HG02642 (cell line): ENCODE results near the gene ERC2.

Source experiments
- ATAC-seq: cut with Tn5 transposase; IDR thresholded peaks from one replicate; pipeline ENCODE4 v1.9.1; 2021; ENCODE audit warnings: mild to moderate bottlenecking; ENCODE audit not compliant: unreplicated experiment, poor library complexity

Gene ERC2

DNA sequence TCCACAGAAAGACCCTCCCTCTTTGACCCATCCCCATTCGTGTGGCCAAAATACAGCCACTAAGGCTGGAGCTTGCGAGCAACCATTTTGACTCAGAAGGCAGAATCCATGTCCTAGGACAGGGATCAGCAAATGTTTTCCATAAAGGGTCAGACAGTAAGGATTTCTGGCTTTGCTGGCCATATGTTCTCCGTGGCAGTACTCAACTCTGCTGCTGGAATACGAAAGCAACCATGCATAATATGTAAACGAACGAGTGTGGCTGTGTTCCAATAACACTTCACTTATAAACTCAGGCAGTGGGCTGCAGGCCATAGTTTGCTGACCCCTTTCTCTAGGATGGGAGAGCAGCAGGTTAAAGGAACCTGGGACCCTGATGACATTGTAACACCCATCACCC is 903.5 kb downstream of the ERC2 start:
- no peak for ATAC-seq

DNA sequence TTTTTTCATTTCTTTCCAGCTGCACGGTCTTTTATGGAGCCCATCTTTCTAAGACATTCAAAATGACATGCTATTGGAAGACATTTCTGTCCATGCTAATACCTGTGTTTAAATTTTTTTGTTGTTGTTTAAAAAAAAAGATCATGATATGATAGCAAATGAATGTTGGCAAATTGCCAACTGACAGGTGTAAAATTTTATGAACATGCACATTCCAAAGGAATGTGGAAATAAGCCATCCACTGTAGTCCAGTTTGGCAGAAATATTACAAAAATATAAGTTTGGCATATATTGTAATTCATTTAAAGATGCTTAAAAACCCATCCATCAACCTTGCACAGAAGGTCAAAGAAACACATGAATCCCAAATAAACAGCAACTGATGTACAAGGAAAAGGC is 905.6 kb downstream of the ERC2 start:
- no peak for ATAC-seq

DNA sequence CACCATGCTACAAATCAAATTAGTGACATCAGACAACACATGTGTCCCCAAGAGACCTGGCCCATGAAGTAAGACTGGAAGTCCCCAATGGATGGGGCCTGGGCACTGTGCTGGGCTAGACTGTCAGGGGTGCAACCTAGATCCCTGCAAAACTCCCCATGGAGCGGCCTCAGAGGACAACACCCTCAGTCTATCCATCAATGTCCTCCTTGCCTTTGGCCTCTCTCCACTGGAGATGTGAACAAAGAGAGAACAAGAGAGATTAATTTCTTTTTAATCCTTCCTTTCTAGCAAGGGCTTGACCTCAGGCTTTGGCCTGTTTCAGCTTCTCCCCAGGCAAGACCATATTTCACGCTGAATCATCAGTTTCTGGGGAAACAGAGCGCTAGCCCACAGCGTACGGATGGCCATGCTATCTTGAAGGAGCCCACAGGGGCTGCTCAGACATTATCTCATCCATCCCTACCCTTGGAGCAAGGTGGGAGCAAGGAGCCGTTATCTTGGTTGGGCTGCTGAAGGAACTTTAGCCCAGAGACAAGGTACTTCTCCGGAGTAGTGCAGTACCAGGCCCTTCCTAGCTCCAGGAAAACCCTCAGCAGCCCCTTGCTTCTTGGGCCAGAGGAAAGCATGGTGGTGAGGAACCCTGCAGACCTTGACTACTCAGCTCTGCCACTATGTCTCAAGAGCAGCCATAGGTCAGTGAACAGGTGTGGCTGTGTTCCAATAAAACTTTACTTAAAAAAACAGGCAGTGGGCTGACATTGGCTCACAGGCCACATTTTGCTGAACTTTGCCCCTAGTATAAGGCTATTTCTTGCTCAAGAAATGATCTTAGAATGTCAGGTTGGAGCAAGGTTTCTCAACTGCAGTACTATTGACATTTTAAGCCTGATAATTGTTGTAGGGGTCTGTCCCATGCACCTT is 908.5 kb downstream of the ERC2 start:
- ATAC-seq: no peak

DNA sequence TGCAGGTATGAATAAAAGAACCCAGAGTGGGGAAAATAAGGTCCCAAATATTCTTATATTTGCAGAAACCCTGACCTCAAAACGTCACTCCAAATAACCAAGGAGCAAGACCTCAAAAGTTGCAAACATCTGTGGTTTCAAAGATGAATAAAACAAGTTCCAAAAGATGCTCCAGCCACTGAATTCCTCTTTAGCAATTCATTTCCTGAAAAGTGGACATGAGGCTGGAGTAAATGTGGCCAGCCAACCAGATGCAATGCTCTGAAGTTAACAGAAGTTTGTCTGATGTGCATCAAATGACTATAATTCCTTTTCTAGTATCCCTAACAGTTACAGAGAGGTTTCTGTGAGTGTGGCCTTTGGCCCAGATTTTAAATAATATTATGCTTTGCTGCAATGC is 910.0 kb downstream of the ERC2 start:
- ATAC-seq: no peak

DNA sequence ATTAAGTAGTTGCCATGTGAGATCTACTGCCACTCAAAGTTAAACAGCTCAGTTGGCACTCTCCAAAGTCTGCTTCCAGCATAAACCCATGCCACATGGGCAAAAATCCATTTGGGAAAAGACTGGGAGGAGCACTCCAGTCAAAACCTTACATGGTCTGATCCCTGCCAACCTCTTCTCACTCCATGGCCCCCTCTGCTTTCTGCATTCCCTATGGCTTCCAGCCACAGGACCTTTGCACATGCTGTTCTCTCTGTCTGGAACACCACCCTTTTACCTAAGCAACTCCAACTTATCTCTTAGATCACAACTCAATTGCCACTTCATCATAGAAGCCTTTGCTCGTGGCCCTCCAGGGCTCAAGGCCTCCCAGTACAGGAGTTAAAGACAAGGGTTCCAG is 910.7 kb downstream of the ERC2 start:
- no peak for ATAC-seq

DNA sequence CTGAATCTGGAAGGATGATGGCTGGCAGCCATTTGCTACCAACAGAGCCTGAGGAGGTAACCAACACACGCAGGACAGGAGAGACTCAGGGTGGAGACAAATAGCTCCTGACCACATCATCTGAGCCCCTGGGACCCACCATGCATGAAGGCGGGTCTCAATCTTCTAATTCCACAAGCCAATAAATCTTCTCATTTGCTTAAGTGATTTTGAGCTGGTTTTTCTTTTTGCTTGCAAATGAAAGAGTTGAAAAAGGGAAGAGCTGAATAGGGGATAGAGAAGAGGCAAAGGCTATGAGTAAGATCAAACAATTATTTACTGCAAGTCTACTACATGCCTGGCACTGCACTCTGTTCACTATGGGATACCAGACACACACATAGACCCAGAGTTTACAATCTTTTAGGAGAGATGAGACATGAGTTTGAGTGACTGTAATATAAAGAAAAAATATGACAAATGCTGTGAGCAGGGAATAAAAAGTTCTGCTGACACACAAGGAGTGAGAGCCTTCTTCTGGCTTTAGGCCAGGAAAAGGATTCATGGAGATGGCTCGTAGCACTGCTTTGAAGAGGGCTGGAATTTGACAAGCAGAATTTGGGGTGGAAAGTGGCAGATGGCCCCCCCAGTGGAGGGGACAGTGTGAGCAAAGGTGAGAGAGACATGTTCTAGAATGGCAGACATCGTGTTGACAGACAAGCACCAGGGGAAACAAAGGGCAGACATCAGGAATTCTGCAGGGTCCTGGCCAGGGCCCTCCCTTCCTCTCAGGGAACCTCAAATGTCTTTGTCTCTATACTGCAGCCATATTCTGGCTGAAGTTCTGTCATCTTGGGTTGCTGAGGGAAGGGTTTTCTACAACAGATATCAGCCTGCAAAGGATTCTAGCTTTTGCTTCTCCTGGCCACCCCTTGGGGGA is 911.4 kb downstream of the ERC2 start:
- no peak for ATAC-seq

DNA sequence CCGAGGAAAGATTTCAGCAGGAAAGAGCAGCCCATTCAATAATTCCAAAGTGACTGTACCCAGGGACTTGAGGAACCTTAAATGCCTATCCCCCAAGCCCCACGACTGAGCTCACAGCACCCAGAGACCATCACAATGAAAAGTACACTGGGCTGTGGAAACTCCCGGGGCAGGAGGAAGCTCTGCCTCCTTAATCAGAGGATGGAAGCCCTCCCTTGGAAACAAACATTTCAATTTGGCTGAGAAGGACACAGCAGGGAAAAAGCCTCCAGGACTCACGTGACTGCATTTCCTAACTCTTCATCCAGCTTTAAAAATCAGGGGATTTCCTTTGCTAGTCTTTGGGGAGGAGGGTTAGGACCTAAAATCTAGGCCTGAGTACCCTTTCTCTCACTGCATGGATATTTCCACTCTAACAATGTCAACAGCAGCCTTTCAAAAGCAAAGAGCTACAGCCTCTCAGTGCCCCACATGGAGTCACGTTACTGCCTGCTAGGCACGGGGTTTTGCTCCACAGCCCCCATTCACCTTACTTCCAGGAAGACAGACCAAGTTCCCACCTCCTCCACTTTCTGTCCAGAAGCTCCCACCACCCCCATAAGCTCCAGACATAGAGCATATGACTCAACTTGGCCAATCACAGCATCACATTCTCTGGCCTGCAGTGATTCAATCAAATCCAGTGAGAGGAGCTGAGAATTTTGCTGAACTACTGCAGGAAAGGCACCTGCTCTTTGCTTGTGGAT is 912.2 kb downstream of the ERC2 start:
- no peak for ATAC-seq

DNA sequence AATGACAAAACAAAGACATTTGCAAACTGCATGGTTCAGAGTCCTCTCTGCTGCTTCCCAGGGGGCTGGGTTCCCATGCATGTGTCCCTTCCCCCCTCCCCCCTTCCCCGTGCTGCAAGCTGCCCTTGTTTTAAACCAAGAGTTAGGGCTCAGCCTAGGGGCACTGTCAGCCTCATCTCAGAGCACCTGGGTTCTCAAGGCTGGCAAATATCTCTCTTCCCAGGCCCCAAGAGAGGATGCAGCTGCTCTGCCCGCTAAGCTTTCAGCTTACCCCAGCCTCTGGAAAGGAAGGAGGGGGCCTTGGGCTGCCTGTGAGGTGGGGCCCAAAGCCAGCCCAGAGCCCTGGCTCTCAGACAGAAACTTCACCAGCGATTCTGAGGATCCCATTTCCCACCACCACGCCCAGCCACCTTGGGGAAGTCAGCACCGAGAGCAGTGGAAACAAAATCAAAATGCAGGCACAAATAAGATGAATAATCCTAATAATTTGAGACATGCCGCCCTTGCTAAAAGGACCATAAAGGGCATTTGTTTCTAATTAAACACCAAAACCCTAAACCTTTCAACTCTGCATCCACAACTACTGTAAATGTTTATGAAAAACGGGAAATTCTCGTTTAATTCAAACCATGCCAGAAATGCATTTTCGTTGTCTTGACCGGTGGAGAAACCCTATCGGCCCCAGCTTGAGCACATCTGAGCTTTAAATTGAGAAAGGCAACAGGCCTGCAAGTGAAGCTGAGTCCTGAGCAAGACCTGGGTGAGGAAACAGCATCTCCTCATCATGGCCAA is 913.4 kb downstream of the ERC2 start:
- ATAC-seq: no peak

DNA sequence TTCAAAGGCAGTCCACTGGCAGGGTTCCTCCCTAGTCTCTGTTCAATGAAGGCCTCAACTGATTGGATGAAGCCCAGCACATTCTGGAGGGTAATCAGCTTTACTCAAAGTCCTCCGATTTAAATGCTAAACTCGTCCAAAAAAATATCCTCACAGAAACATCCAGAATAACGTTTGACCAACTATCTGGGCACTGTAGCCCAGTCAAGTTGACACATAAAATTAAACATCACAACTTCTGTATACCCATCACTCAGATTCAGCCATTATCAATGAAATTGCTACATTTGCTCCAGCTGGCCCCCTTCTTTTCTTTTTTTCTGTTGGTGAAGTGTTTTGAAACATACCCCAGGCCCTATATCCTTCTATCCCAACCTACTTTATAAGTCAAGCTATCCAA is 916.6 kb downstream of the ERC2 start:
- no peak for ATAC-seq

DNA sequence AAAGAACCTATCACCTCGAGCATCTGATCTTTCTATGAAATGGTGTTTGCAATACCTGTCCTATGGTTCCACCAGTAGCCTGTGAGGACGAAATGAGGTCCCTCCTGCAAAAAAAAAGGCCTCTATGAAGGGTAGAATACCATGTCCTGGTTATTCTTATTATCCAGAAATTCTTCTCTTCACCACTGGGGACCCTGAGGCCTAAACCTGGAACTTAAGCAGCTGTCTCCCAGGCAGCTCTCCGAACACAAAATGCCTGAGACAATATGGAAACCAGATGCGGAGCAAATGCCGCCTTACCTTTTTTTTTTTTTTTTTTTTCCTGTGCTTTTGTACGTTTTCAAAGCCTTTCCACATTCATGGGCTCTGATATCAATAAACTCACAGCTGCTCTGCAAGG is 919.1 kb downstream of the ERC2 start:
- no peak for ATAC-seq

DNA sequence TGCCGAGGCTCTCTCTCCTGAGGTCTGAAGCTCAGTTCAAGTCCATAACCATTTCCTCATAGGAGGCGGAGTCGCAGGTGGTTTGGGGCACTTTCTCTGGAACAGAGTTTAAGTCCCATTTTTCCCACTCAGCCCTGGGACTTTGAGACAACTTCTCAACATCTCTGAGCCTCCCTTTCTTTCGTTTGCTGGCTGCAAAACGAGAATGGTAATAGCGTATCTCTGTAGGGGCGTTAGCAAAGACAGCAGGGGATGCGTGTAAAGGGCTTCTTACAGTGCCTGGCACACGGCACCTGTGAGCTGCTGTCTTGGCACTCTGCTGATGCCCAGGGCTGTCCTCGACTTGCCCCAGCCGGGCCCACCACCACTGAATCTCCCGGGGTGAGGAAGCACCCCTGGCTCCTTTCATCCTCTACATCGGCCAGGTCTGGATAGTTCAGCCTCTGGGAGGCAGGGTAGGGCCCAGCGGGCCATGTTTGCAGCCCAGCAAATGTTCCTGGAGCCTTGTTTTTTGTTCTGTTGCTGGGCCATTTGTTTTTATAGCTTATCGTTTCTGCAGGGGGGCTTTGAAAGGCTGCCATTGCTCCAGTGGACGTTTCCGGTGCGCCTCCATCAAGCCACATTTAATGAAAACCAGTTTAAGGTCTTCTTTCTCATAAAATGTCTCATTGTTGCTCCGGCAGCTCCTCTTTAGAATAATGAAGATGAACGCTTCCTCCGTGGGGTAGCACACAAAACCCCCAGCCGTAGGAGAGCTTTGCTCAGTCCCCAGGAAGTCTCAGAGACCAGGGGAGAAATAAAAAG is 921.2 kb downstream of the ERC2 start:
- no peak for ATAC-seq

DNA sequence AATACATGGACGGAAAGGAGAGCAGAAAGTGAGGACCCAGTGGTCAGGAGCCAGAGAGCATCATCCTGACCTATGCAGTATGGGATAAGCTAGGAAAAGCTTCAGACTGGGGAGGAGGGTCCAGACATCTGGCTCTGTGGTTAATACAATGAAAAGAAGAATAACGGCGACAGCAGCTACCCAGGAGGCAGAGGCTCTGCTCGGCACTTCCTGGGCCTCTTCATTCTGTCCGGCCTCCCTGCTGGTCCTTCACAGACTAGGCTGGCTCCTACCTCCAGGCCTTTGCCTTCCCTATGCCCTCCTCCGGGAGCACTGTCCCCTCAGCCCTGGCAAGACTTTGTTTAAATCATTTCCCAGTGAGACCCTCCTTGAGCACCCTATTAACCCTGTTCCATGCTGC is 922.3 kb downstream of the ERC2 start:
- no peak for ATAC-seq

DNA sequence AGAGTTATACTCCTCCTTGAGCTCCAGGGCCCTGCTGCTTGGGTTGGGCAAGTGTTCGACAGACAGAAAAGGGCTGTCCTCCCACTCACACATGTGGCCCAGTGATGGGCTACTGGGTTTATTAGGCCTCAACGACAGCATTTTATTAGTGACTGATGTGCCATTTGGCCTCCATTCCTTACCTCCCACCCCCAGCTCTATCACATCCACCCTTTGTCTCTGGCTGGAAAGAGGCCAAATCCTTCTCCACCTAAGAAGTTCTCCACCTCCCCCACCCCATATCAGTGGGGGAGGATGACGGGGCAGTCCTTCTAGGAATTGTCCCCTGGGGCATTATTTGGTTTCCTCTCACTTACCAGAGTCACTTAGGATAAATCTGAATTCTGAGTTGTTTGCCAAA is 924.0 kb downstream of the ERC2 start:
- ATAC-seq: no peak

DNA sequence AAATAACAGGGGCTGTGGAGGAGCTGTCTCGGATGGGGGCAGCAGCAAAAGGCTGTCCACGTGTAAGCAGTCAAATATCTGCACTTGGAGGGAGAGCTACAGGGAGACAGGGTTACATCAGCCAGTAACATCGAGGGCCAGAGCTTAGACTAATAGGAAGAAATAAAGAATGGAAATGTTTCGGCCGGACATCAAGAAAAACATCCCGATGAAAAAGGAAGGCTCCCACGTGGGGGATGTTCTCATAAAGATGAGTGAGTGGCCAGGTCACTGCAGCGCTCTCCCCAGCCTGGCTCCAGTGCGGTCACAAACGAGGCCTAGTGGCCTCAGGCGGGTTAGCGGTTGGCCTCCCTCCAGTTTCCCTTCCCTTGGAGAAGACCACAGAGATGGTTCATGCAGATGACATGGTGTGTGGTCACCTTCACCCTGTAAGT is 925.1 kb downstream of the ERC2 start:
- ATAC-seq: no peak

DNA sequence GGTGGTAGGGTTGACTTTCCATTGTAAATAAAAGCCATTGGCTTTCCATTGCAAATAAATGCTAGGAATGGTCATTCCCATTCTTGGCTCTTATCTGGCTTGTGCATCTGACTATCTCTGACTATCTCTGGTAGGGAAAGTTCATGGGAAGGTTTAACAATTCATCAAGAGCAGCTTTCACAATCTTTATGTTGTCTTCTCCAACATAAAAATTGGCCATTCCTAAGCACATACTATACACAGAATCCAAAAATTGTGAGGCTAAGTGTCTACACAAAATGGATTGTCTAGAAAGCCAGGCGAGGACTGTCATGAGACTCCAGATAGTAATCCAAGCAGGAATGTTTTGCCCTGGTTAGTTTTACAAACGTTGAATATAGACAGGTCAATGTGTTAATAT is 926.8 kb downstream of the ERC2 start:
- no peak for ATAC-seq

DNA sequence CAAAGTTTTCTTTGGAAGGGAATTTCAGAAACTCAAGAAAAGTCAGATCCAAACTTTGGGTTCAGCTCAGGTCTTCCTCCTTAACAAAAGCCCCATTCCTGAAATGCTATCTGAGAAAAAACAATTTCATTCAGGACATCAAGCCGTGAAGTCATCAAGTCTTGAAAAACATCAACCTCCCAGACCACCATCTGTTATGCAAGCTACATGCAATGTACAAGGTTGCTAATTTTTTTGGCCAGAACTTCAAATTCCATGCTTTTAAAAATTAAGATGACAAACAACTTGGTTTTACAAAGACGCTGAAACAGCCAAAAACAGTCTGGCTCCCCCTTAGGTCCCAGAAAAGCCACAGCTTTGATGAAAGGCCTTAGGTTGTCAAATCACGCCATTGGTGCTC is 927.3 kb downstream of the ERC2 start:
- ATAC-seq: no peak

DNA sequence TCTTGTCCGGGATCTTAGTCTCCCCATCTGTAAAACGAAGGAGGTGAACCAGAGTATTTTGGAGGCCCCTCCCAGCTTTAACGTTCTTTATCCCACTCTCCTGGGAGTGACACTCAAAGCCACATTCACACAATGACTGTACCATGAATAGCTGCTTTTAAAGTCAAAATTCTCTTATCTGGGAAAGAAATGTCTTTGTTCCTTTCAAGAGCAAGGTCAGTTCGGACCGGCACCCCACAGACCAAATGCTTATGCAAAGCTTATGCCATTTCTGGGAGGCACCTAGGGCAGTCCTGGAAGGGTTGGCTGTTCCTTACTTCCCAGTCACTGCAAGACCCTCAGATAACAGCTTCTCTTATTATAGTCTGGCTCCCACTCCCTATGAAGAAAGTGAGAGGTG is 927.7 kb downstream of the ERC2 start:
- no peak for ATAC-seq

DNA sequence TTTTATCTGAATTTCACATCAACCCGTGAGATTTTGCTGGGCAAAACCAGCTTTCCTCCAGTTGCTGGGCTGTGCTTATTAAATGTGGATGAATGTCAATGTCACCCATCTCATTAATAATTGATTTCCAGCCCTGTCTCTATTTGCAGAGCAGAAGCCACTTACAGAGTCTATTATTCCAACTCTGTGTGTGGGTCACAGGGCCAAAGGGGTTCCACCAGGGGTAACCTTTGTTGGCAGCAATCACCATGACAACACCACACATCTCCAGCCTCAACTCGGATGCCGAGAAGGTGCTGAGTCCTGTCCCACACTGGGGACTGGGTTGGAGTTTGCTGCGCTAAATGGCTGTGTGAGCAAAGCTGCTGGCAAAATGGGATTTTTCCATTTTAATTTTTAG is 930.1 kb downstream of the ERC2 start:
- ATAC-seq: no peak

DNA sequence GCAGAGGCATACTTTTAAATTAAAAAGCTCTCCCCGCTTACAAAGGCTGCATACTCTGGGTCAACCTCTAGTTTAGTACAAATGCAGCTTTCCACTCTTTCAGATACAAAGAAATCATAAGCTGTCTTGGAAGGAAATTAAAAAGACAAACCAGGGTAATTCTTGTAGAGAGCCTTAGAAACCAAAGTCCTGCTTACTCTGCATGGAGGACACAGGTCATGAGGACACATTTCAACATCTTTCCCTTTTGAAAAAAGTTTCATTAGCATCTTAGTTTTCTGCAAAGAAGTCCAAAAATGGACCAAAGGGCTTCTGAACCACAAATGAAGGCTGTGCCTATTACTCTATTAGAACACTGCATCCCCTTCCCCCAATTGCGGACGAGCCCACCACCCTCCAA is 930.7 kb downstream of the ERC2 start:
- no peak for ATAC-seq
